PFSK-1 (cell line): Measurements from ENCODE around the gene RFX4.

Source experiments
- POLR2AphosphoS5 ChIP-seq: IDR thresholded peaks from 2 replicates; pipeline ENCODE4 v1.6.1; 2012; ENCODE audit warnings: low read depth, mild to moderate bottlenecking, control low read depth, low read length, moderate library complexity
- SIN3A ChIP-seq: IDR thresholded peaks from 2 replicates; pipeline ENCODE4 v1.6.1; 2012; ENCODE audit warnings: mild to moderate bottlenecking, low read length, moderate library complexity, borderline replicate concordance; ENCODE audit not compliant: insufficient read depth
- TAF1 ChIP-seq: IDR thresholded peaks from 2 replicates; pipeline ENCODE4 v1.6.1; 2012; ENCODE audit warnings: low read length, control low read depth, borderline replicate concordance; ENCODE audit not compliant: insufficient read depth

GRCh38 chr12:106648736-106649135, 65.9 kb downstream of the RFX4 start:
- TF ChIP-seq POLR2AphosphoS5 (no peak), TAF1 (no peak), SIN3A (no peak)
